ENCODE measurements around the gene ASAP2. TPM values are rescaled to one million over a fixed set of nuclear protein-coding genes. Genes with fewer than 3 reads are reported as not detected.
A peak's percentile ranks its signal among the peaks of the same experiment; 100 is the strongest.

The ASAP2 gene
- total RNA-seq, 2 experiments from 2014 or later, result 0.25 to 0.71 TPM

- no peak for DNase-seq
- H3K36me3 Mint-ChIP-seq (ENCODE audit: low read depth), result peaks cover 51% of the 10 kb centered on the region
- peaks cover 22% of the 10 kb centered on the region for H3K4me1 Mint-ChIP-seq
- H3K4me3 Mint-ChIP-seq, result no peak overlapping the region
- no peaks in the 10 kb centered on the region for H3K27me3 Mint-ChIP-seq
- H3K27ac Mint-ChIP-seq, result peak overlapping the region; percentile 4
- no peaks in the 10 kb centered on the region for H3K9me3 Mint-ChIP-seq
- CTCF ChIA-PET, result interaction anchor here (1.0 kb wide), 1 partner anchor 12 kb away, joined by 5 read pairs; no protein-coding TSS in a partner anchor
- POLR2A ChIA-PET, result interaction anchor here (1.4 to 1.6 kb wide), 3 partner anchors 11 to 21 kb away, joined by 3 to 5 read pairs (median 3); partner anchors contain the start of gene ITGB1BP1
Observed at GRCh38 chr2:9443526-9443925, 236.9 kb downstream of the ASAP2 start.

- peaks cover 47% of the 10 kb centered on the region for H3K36me3 Mint-ChIP-seq (ENCODE audit: low read depth)
- H3K4me1 Mint-ChIP-seq, result peaks cover 22% of the 10 kb centered on the region
- ChIA-PET CTCF (interaction anchor here (0.7 kb wide), 1 partner anchor 385 kb away, joined by 3 read pairs; no protein-coding TSS in a partner anchor), POLR2A (interaction anchor here (0.6 to 1.2 kb wide), 5 partner anchors 22 to 37 kb away, joined by 3 to 5 read pairs (median 3); partner anchors contain the start of genes IAH1 and ITGB1BP1)
- DNase-seq, result no peak
- peak overlapping the region; percentile 73 for H3K27ac Mint-ChIP-seq
- H3K4me3 Mint-ChIP-seq, result peak overlapping the region; percentile 3
- no peaks in the 10 kb centered on the region for H3K27me3 Mint-ChIP-seq
- H3K9me3 Mint-ChIP-seq, result no peaks in the 10 kb centered on the region
Observed at GRCh38 chr2:9445089-9445488, 238.5 kb downstream of the ASAP2 start.

GRCh38 chr2:9451231-9451630, 244.6 kb downstream of the ASAP2 start:
- POLR2A ChIA-PET, result interaction anchor here (0.9 kb wide), 1 partner anchor 23 kb away, joined by 3 read pairs; no protein-coding TSS in a partner anchor
- Mint-ChIP-seq H3K4me3 (no peak overlapping the region), H3K27me3 (no peaks in the 10 kb centered on the region), H3K36me3 (ENCODE audit: low read depth) (peaks cover 35% of the 10 kb centered on the region), H3K27ac (no peak overlapping the region), H3K9me3 (no peaks in the 10 kb centered on the region), H3K4me1 (no peaks in the 10 kb centered on the region)
- no peak for DNase-seq
- CTCF ChIA-PET, result no interaction called here

Other genes starting within 250 kb of the ASAP2 start
- 1 to 10 TPM; 4.6 to 5.1 TPM for gene MBOAT2, start 203.1 kb upstream of the ASAP2 start, total RNA-seq
- 100 to 1,000 TPM; 112 to 119 TPM for gene ITGB1BP1, start 216.7 kb downstream of the ASAP2 start, total RNA-seq
- gene CPSF3, start 216.8 kb downstream of the ASAP2 start, total RNA-seq, result 10 to 100 TPM; 49.7 to 51.7 TPM

All from activated CD4-positive, alpha-beta memory T cell treated with anti-CD3 and anti-CD28 coated beads, Interleukin-2, amount 10 ng/mL, durations not matched to agents 7 days and 5 days (primary cell).